GM21737 (cell line): ENCODE results near the gene USP2.

Experiments
- ATAC-seq: cut with Tn5 transposase; IDR thresholded peaks from one replicate; pipeline ENCODE4 v1.9.1; 2021; ENCODE audit warnings: mild to moderate bottlenecking, moderate library complexity; ENCODE audit not compliant: unreplicated experiment

USP2 gene

GRCh38 chr11:119332111-119332765 is 49.3 kb downstream of the USP2 start:
- ATAC-seq: no peak

- no peak for ATAC-seq
Measured at GRCh38 chr11:119330237-119330636, 51.3 kb downstream of the USP2 start.

GRCh38 chr11:119329320-119329719 is 52.2 kb downstream of the USP2 start:
- no peak for ATAC-seq

- ATAC-seq: no peak
Measured at GRCh38 chr11:119324189-119324588, 57.3 kb downstream of the USP2 start.

GRCh38 chr11:119323532-119324033 is 57.9 kb downstream of the USP2 start:
- ATAC-seq: no peak

- no peak for ATAC-seq
Measured at GRCh38 chr11:119322921-119323531, 58.5 kb downstream of the USP2 start.

GRCh38 chr11:119322360-119322739 is 59.1 kb downstream of the USP2 start:
- ATAC-seq: no peak

- ATAC-seq: peak; percentile 52
Measured at GRCh38 chr11:119320776-119321524, 60.5 kb downstream of the USP2 start.

GRCh38 chr11:119320240-119320775 is 61.2 kb downstream of the USP2 start:
- ATAC-seq: no peak

GRCh38 chr11:119319700-119320239 is 61.7 kb downstream of the USP2 start:
- ATAC-seq: no peak

GRCh38 chr11:119319136-119319699 is 62.3 kb downstream of the USP2 start:
- ATAC-seq: no peak

- no peak for ATAC-seq
Measured at GRCh38 chr11:119318240-119319135, 63.0 kb downstream of the USP2 start.

- no peak for ATAC-seq
Measured at GRCh38 chr11:119317592-119318239, 63.8 kb downstream of the USP2 start.

GRCh38 chr11:119316729-119317591 is 64.5 kb downstream of the USP2 start, which contains the start of gene MCAM:
MCAM (minus strand) TSS chr11:119317130; CDS start chr11:119317101, 29 bp downstream.
- no peak for ATAC-seq

GRCh38 chr11:119316016-119316728 is 65.3 kb downstream of the USP2 start:
- ATAC-seq: no peak

GRCh38 chr11:119315131-119316015 is 66.1 kb downstream of the USP2 start:
- ATAC-seq: no peak

GRCh38 chr11:119314726-119315125 is 66.8 kb downstream of the USP2 start:
- no peak for ATAC-seq
